ENCODE data around the gene TROAP.
A peak's percentile ranks its signal among the peaks of the same experiment; 100 is the strongest.
"Not testable (repeated sequence)": the region's sequence is repeated elsewhere in the genome, so short reads cannot be mapped to it uniquely, and the experiment has no call there.

The TROAP gene

DNA sequence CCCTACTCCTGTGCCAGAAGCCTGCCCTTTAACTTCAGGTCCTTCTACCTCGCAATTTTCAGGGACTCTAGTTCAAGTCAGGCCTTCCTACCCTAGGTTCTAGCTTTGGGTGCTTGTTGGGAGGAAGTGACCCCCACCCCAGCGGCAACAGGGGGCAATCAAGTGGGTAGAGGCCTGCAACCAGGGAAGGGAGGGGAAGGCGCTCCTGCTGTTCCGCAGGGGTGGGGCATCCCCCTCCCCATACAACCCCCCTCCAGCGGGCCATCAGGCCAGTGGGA, 28.3 kb upstream of the TROAP start:
- DNase-seq: no peak

DNA sequence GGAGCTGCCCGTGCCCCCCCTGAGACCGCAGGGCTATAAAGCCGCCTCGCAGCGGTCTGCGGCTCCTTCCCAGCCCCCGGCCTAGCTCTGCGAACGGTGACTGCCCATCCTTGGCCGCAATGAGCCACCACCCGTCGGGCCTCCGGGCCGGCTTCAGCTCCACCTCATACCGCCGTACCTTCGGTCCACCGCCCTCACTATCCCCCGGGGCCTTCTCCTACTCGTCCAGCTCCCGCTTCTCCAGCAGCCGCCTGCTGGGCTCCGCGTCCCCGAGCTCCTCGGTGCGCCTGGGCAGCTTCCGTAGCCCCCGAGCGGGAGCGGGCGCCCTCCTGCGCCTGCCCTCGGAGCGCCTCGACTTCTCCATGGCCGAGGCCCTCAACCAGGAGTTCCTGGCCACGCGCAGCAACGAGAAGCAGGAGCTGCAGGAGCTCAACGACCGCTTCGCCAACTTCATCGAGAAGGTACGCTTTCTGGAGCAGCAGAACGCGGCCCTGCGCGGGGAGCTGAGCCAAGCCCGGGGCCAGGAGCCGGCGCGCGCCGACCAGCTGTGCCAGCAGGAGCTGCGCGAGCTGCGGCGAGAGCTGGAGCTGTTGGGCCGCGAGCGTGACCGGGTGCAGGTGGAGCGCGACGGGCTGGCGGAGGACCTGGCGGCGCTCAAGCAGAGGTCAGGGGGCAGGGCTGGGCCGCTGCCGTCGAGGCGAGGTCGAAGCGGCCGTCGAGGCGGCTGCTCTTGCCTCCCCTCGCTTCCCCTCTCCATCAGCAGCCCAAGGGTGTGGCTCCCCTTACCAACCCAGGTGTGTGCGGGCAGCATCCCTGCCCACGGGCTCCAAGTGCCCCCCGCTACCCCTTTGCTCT, 27.7 kb upstream of the TROAP start, which contains the start of gene PRPH:
Gene PRPH (plus strand): TSS at position 66 of the 855 bp plus-strand sequence. CDS start 54 bp downstream, at position 120.
- DNase-seq: no peak

DNA sequence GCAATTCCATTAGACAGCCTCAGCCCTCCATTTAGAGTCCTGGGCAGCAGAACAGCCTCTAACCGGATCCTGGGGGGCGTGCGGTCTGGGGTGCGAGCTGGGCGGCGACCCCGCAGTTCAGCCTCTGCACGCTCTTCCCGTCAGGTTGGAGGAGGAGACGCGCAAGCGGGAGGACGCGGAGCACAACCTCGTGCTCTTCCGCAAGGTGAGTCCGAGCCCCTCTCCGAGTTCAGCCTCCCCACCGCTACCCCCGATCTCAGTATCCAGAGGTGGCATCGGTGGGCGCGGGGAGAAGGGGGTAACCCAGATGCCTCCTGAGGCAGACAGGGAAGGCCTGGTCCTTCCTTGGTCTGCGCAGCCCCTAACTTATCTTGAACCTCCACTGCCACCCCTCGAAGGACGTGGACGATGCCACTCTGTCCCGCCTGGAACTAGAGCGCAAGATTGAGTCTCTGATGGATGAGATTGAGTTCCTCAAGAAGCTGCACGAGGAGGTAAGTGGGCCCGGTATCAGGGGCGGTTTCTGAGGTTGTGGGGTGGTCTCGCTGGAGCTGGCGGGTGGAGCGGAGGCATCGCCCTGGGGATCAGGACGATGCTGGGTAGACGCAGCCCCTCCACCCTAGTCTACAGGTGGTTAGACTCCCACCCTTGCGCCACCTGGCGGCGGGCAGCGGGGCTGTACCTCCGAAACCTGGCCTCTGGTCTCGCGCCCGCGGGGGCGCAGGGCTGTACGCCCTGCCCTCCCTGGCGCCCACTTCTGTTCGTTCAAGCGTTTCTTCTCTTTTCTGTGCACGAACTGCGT, 26.8 kb upstream of the TROAP start:
- DNase-seq: no peak

DNA sequence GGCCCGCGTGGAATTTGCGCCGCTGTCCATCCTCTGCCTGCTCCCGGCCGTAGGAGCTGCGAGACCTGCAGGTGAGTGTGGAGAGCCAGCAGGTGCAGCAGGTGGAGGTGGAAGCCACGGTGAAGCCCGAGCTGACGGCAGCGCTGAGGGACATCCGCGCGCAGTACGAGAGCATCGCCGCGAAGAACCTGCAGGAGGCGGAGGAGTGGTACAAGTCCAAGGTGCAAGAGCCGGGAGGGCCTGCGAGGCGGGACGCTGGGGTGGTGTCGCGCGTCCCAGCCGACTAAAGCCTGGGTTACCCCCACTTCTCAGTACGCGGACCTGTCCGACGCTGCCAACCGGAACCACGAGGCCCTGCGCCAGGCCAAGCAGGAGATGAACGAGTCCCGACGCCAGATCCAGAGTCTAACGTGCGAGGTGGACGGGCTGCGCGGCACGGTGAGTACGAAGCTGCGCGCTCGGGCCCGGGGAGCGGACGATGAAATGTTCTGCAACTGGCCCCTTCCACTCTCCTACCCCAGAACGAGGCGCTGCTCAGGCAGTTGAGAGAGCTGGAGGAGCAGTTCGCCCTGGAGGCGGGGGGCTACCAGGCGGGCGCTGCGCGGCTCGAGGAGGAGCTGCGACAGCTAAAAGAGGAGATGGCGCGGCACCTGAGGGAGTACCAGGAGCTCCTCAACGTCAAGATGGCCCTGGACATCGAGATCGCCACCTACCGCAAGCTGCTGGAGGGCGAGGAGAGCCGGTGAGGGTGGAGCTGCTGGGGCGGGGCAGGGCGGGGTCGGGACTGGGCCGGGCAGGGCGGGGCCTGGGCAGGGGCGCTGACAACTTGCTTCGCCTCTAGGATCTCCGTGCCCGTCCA, 26.0 kb upstream of the TROAP start:
- peak; percentile 20 to 54 for DNase-seq

DNA sequence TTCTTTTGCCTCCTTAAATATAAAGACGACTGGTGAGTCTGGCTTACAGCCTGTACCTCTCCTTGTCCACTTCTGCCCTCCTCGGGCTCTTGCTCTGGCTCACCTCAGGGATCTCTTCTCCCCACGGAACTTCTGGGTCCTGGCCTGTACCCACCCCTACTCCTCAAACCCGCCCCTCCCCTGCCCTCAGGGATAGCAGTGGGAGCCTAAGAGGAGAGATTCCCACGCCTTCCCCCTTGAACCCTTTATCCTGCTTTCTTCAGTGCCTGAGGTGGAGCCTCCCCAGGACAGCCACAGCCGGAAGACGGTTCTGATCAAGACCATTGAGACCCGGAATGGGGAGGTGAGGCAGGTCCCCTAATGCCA, 25.4 kb upstream of the TROAP start:
- DNase-seq: no peak

DNA sequence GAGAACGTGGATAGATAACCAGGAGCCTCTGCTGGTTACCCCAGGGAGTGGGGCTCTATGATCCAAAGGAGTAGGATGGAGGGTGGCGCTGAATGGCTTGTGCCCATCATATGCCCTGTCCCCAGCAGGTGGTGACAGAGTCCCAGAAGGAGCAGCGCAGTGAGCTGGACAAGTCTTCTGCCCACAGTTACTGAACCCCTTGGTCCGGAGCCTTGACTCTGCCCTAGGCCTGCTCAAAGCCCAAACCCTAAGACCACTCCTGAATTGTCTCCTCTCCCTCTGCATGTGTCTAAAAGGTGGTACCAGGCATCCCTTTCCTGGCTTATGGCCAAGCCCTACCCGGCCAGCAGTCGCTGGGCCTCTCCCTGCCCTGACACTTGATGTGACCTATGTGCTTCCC, 24.9 kb upstream of the TROAP start:
- DNase-seq: no peak

DNA sequence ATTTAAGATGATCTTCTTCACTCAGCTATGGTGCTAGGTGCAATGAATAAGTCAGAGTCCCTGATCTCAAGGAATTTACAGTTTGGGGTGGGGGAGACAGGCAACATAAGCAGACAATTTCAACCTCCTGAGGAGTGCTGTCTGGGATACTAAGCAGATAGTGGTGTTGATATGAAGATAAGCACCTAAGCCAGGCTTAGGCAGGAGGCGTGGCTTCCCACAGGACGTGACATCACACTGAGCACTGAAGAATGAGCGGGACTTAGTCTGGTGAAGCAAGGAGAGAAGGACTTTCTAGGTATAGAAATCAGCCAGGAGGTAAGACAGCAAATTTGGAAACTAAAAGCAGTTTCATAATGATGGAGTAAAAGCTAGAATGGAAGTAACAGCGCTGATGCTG, 21.3 kb upstream of the TROAP start:
- no peak for DNase-seq

DNA sequence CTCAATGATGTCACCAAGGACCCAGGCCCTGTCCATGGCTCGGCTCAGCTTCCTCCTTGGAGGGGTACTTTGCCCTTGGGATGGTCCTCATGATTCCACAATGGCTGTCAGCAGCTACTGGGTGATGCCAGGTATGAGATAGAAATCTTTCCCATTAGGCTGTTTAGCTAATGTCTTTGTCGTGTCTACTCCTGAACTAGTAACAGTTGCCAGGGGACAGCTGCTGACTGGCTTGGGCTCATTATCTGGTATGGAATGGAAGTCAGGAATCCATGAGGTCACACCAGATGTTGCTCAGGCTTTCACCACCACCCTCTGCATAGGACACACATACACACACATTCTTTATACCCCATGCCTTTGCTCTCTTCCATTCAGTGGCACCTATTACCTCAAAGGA, 18.9 kb upstream of the TROAP start:
- DNase-seq: no peak

DNA sequence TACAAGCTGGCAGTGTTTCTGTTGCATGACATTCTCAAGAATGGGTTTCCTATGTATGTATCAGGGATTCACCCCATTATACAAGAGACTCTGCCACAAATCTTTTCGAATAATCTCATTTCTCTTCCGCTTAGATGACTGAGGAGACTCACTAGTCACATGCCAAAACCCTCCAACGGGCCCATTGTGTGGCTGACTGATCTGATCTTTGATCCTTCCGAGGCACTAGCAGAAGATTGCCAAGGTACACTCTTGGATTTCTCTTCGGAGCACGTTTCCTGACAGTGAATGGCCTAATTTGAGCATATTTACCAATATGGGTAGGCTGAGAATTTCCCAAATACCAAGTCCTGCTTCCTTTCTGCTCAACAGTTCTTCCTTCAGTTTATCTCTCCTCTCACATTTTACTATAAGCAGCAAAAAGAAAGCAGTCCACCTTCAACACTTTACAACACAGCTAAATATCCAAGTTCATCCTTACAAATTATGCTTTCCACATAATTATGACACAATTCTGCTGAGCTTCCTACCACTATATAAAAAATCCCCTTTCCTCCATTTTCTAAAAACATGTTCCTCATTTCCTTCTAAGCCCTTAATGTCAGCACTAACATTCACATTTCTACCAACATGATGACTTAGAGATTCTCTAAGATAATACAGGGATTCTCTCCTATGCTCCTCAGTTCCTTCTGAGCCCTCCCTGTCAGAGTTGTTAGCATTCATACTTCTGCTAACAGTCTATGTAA, 17.1 kb upstream of the TROAP start:
- no peak for DNase-seq

DNA sequence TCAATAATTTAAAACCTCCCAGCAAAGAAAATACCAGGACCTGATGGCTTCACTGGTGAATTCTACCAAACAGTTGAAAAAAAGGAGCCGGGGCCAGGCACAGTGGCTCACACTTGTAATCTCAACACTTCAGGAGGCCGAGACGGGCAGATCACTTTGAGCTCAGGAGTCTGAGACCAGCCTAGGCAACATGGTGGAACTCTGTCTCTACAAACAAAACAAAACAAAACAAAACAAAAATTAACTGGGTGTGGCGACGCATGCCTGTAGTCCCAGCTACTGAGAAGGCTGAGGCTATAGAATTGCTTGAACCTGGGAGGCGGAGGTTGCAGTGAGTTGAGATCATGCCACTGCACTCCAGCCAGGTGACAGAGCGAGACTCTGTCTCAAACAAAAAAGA, 13.7 kb upstream of the TROAP start:
- no peak for DNase-seq

DNA sequence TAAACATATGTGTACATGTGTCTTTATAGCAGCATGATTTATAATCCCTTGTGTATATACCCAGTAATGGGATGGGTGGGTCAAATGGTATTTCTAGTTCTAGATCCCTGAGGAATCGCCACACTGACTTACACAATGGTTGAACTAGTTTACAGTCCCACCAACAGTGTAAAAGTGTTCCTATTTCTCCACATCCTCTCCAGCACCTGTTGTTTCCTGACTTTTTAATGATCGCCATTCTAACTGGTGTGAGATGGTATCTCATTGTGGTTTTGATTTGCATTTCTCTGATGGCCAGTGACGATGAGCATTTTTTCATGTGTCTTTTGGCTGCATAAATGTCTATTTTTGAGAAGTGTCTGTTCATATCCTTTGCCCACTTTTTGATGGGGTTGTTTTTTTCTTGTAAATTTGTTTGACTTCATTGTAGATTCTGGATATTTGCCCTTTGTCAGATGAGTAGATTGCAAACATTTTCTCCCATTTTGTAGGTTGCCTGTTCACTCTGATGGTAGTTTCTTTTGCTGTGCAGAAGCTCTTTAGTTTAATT, 12.5 kb upstream of the TROAP start:
- not testable (repeated sequence) for DNase-seq

DNA sequence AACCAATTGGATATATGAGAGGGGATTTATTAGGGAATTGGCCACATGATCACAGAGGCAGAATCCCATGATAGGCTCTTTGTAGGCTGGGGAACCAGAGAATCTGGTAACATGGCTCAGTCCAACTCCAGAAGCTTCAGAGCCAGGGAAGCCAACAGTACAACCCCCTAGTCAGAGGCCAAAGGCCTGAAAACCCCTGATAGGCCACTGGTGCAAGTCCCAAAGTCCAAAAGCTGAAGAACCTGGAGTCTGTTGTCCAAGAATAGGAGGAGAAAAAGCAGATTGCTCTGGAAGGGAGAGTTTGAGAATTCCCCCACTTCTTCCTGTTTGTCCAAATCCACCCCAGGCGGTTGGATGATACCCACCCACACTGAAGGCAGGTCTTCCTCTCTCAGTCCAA, 8.2 kb upstream of the TROAP start:
- DNase-seq: no peak

DNA sequence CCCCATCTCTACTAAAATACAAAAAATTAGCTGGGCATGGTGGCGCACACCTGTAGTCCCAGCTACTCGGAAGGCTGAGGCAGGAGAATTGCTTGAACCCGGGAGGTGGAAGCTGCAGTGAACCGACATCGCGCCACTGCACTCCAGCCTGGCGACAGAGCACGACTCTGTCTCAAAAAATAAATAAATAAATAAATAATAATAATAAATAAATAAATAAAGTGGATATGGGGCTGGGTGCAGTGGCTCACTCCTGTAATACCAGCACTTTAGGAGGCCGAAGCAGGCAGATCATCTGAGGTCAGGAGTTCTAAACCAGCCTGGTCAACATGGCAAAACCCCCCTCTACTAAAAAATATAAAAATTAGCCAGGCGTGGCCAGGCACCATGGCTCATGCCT, 5.9 kb upstream of the TROAP start:
- not testable (repeated sequence) for DNase-seq

DNA sequence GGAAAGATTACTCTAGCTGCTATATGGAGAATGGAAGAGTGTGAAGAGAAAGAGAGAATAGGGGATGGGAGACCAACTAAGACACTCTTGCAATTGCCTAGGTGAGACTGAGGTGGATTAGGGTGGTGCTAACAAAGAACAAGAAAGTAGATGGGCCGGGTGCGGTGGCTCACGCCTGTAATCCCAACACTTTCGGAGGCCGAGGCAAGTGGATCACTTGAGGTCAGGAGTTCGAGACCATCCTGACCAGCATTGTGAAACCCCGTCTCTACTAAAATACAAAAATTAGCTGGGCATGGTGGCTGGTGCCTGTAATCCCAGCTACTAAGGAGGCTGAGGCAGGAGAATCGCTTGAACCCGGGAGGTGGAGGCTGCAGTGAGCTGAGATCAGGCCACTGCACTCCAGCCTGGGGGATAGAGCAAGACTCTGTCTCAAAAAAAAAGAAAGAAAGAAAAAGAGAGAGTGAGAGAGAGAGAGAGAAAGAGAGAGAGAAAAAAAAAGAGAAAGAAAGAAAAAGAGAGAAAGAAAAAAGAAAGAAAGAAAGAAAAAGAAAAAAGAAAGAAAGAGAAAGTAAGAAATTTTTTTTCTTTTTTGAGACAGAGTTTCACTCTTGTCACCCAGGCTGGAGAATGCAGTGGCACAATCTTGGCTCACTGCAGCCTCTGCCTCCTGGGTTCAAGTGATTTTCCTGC, 2.5 kb upstream of the TROAP start:
- not testable (repeated sequence) for DNase-seq

DNA sequence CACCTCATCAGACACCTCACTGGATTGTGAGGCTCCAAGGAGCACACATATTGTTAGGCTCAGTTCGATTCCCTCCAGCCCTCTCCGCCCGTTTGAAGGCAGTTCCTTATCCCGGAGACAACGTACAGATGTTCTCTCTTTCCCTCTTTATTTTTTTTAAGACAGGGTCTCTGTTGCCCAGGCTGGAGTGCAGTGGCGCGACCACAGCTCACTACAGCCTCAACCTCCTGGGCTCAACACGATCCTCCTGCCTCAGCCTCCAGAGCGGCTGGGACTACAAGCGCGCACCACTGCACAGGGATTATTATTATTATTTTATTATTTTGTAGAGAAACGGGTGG, 718 bp upstream of the TROAP start:
- DNase-seq: no peak

DNA sequence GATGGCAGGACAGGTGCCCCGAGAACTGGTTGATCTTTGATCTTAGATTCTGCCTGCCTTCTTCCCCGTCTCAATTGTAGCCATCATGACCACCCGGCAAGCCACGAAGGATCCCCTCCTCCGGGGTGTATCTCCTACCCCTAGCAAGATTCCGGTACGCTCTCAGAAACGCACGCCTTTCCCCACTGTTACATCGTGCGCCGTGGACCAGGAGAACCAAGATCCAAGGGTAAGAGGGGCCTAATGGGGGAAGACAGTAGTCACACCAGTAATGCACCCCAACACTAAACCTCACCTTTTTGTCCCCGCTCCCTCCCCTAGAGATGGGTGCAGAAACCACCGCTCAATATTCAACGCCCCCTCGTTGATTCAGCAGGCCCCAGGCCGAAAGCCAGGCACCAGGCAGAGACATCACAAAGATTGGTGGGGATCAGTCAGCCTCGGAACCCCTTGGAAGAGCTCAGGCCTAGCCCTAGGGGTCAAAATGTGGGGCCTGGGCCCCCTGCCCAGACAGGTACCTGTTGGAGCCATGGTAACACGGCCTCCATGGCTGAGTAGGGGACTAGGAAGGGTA, 556 bp downstream of the TROAP start:
- DNase-seq: no peak

DNA sequence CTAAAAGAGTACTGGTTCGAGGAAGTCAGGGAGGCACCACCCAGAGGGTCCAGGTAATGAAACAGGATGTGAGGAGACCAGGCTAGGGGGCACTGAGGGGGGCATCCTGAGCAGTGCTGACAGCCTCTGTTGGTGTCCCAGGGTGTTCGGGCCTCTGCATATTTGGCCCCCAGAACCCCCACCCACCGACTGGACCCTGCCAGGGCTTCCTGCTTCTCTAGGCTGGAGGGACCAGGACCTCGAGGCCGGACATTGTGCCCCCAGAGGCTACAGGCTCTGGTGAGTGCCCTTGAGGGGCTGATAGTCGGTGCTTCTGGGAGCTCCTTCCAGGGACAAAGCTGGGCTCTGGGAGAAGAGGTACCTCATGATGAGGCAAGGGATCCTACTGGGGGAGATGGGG, 2.6 kb downstream of the TROAP start:
- no peak for DNase-seq

DNA sequence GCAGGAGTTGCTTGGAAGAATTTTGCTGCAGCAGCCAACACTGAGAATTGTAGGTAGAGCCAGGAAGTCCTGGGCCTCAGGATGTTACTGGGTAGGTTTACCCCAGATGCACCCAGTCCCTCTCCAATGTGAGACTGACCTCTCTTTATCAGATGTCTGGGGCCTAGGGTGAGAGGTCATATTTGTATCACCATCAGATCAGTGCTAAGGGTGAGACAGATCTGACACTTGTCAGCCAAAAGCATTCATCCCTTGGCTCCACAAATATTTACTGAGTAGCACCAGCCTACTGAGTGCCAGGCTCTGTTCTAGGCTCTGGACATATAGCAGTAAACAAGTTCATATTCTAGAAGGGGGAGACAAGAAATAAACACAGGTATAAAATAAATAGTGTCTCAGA, 4.3 kb downstream of the TROAP start:
- no peak for DNase-seq

DNA sequence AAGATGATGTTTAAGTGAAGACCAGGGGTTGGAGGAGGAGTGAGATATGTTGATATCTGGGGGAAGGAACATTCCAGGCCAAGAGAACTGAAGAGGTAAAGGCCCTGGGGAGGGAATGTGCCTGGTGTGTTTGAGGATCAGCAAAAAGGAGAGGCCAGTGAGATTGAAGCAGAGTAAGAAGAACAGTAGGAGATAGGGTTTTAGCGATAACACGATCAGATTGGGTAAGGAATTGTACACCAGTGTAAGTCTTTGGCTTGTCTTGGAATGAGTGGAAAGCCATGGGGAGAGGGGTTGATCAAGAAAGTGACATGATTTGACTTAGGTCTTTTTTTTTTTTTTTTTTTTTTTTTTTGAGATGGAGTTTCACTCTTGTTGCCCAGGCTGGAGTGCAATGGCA, 4.8 kb downstream of the TROAP start:
- DNase-seq: no peak

DNA sequence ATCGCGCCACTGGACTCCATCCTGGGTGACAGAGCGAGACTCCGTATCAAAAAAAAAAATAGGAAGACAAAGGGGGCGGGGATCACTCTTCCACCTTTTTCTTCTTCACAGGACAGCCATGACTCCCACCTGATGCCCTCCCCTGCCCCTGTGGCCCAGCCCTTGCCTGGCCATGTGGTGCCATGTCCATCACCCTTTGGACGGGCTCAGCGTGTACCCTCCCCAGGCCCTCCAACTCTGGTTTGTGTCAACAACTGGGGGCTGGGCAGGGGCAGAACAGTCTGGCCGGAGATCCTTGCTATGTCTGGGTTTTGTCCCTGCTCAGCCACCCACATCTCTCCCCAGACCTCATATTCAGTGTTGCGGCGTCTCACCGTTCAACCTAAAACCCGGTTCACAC, 5.8 kb downstream of the TROAP start:
- DNase-seq: no peak

DNA sequence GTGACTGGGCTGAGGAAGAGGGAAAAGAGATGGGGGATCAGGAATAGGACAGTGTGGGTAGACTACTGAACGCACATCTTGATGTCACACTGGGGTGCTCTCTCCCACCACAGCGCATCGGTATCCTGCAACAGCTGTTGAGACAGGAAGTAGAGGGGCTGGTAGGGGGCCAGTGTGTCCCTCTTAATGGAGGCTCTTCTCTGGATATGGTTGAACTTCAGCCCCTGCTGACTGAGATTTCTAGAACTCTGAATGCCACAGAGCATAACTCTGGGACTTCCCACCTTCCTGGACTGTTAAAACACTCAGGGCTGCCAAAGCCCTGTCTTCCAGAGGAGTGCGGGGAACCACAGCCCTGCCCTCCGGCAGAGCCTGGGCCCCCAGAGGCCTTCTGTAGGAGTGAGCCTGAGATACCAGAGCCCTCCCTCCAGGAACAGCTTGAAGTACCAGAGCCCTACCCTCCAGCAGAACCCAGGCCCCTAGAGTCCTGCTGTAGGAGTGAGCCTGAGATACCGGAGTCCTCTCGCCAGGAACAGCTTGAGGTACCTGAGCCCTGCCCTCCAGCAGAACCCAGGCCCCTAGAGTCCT, 7.1 kb downstream of the TROAP start:
- no peak for DNase-seq
